ENCODE measurements around the gene GIPC3.
"Not testable (repeated sequence)": the region's sequence is repeated elsewhere in the genome, so short reads cannot be mapped to it uniquely, and the experiment has no call there.

The GIPC3 gene

GRCh38 chr19:3620145-3620816 is 35.0 kb downstream of the GIPC3 start:
- no peak for DNase-seq

DNA sequence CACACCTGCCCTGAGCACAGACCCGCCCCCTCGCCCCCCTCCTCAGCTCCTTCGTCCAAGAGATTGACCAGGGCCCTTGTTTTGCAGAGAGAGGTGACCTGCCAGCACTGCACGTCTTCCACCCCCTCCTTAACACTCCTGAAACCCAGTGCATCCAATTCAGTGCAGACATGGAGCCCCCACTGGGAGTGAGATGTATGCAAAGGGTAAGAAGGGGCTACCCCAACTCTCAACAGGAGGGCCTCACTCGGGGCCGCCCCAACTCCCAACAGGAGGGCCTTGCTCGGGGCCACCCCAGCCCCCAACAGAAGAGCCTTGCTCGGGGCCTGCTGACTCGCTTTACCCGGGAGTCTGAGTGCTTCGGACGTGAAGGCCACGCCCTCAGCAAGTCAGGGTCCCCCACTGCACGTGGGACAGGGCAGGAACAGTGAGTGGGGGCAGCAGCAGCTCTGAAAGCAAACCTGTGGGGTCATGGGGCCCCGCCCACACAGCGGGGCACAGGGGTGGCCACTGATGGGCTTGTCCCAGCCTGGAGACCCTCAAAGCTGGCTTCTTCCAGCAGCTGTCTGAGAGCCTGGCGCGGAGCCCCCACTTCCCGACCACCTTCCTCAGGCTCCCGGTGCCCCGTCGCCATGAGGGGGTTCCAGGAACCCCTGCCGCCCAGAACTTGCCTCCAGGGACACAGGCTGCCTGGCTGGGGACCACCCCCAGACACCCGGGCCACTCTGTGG is 35.7 kb downstream of the GIPC3 start:
- DNase-seq: no peak

- no peak for DNase-seq
These were observed 36.4 kb downstream of the GIPC3 start for GRCh38 chr19:3621689-3622088.

GRCh38 chr19:3622224-3622623 is 36.9 kb downstream of the GIPC3 start:
- no peak for DNase-seq

- DNase-seq: no peak
These were observed 38.4 kb downstream of the GIPC3 start for GRCh38 chr19:3623716-3624115.

- DNase-seq: no peak
These were observed 40.8 kb downstream of the GIPC3 start for GRCh38 chr19:3625996-3626472.

DNA sequence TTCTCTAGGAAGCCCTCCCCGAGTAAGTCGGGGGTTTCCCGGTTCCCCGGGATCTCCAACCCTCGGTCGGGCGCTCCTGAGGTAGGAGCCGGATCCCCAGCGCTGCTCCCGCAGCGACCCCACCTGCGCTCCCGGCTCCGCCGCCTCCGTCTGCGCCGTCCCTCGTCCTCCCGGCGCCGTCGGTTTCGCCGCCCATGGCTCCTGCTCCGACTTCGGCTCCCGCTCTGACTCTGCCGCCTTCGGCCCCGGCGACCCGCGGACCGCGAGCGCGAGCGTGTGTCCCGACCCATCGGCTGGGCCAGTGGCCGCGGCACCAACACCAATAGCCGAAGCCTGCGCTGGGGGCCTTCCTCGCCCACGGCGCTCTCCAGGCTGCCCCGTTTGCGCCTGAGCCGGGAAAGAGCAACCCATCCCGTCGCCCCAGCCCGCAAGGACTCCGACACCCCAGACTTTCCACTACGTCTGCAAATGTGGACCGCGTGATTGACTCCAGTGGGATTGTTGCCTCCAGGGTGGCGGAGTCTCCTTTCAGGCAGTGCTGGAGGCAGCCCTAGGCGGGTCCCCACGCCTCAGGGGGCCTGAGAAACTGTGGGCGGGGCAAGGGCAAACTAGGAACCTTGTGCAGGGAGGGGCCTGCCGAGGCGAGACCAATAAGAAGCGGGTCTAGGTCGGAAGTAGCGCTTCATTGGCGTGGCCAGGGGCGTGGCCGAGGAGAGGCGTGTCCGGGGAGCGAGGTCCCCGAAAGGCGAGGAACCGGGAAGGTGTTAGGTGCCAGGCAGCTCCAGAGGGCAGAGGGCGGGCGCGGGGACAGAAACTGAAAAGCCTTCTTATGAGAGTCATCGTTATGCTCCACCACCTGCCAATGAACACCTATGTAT is 41.4 kb downstream of the GIPC3 start, which contains the start of gene CACTIN:
Gene CACTIN, minus strand, starts transcription at position 318 of the 878 bp plus-strand sequence. Its CDS starts 28 bp downstream, at position 290.
- DNase-seq: peak; percentile 97

- no peak for DNase-seq
These were observed 42.1 kb downstream of the GIPC3 start for GRCh38 chr19:3627351-3627723.

DNA sequence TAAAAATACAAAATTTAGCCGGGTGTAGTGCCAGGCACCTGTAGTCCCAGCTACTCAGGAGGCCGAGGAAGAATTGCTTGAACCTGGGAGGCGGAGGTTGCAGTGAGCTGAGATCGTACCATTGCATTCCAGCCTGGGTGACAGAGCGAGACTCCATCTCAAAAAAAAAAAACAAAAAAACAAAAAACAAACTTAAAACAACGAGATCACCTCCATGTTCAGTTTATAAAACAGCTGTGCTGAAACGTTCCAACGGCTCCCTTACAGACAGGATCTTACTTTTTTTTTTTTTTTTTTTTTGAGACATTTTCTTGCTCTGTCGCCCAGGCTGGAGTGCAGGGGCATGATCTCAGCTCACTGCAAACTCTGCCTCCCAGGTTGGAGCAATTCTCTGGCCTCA is 43.5 kb downstream of the GIPC3 start:
- DNase-seq: not testable (repeated sequence)

DNA sequence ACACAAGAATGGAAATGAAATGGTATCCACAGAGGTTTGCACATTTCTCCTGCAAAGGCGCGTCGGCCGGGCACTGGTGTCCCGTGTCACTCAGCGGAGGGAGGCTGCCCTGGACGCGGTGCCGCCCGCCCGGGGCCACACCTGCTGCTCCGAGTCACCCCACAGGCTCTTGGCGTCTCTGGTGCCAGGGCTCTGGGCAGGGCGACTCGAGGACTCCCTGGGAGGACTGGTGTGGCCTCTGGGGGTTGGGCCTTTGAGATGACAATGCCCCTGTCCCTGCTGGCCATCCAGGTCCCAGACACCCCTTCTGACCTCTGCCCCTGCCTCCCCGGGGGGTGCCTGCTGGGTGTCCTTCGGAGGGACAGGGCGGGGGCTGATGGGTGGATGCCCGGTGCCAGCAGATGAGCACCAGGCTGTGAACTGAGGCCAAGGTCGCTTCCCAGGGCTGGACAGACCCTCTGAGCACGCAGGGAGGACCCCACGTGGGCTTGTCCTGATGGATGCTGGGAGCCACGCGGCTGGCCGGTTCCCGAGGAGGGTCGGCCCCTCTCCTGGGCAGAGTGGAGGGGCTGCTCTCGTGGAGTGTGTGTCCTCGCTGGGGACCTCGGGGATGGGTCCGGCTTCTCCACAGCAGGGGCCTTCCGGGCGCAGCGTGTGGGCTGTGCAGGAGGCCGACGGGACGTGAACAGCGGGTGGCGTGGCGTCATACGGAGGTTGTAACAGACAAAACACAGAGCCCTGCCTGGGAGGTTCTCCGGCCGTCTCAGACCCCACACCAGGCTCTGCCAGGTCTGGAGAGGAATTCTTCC is 46.0 kb downstream of the GIPC3 start:
- DNase-seq: no peak

GRCh38 chr19:3632098-3632497 is 46.8 kb downstream of the GIPC3 start:
- no peak for DNase-seq

GRCh38 chr19:3632739-3633558 is 47.7 kb downstream of the GIPC3 start:
- no peak for DNase-seq

- no peak for DNase-seq
These were observed 48.3 kb downstream of the GIPC3 start for GRCh38 chr19:3633559-3633988.

DNA sequence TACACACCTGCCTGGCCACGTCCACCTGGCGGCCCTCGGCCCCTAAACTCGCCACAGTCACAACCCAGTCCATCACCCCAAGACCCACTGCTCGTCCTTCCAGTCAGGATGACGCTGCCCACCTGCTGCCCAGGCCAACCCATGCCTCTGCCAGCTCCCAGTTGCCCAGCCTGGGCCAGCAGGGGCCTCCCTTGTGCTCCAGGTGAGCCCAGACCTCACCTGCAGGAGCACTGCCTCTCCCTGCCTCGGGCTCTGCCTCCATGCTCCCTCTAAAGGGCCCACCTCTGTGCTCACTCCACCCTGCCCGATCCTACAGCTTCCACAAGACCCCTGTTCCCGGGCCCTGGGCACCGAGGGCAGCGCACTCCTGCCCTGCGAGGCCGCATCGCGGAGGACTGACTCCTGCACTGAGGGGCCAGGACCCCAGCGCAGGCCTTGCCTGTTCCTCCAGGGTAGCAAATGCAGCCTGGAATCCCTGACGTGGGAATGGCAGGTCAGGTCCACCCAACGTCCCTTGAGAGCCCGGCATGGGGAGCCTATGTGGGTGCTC is 49.3 kb downstream of the GIPC3 start:
- no peak for DNase-seq

GRCh38 chr19:3636506-3636905 is 51.2 kb downstream of the GIPC3 start:
- DNase-seq: no peak

- no peak for DNase-seq
These were observed 51.7 kb downstream of the GIPC3 start for GRCh38 chr19:3636962-3637361.

DNA sequence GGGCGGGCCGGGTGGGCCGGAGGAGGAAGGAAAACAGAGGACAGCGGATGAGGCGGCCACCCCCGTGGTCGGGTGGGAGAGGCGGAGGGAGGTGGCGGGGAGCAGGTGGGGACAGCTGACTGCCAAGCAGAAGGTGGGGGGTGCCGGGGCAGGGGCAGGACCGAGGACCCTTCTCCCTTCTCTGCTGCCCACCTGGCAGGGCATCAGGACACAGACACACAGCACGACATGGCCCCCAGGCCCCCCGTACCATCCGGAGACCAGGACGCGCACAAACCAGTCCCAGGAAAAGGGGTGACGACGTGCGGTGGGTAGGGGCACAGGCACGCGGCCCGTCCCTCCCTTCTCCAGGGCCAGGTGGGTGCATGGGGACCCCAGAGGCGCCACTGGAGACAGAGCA is 52.3 kb downstream of the GIPC3 start:
- no peak for DNase-seq

DNA sequence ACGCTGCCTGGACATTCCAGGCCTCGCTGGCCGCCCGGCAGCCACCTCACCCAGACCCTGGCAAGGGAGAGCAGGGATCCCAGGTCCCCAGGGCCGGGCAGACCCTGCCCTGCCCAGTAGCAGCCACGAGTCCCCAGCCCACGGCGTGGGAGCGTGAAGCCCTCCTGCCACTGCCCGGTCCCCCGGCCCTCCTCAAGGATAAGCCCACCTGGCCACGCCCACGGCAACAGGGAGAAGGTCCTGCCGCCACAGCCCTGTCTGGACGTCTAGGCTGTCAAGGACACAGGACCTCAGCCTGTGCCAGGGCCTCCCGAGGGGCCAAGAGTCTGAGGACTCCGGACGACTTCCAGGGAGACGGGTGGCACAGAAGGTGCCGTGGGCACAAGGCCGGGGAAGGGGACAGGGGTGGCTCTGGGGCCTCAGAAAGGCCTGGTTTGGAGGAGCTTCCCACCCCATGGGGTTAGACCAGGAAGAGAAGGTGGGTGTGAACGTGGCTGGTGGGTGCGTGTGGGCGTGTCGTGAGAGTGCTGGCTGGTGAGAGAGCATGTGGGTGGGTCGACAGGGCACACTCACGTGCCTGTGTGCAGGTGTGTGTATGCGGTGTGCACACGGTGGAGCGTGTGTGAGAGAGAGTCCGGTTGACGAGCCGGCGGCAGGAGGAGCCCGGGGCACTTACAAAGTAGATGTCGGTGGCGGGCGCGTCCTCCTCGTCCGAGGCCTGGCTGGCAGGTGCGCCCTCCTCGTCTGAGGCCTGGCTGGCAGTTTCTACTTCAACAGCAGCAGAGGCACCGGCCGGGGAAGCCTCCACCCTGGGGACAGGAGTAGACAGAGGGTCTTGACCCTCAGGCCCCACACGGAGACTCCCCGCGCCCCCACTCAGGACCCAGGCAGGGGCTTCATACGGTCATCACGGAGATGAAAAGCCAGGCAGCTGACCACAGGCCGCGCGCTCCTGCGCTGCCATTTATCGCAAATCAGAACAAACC is 53.2 kb downstream of the GIPC3 start:
- DNase-seq: no peak

GRCh38 chr19:3639479-3639878 is 54.2 kb downstream of the GIPC3 start:
- no peak for DNase-seq

Data from NCI-H2081 (cell line).